Uterus (tissue), 4 donors: ENCODE results near the gene KRTAP4-7. TPM values are rescaled to one million over a fixed set of nuclear protein-coding genes. Genes with fewer than 3 reads are reported as not detected.
"Not testable (repeated sequence)": the region's sequence is repeated elsewhere in the genome, so short reads cannot be mapped to it uniquely, and the experiment has no call there.

Experiments used
- DNase-seq, 2 donors: peaks; one replicate each; pipeline ENCODE4 v3.0.0-alpha.2; 2019 to 2020
- H3K27ac ChIP-seq, 2 donors: fragments of 200-600 bp; sonication (generic); 1 replicate in 1 of 2; 2 replicates in 1 of 2; pipeline ENCODE4 v1.5.1; 2016 to 2018
- H3K27me3 ChIP-seq, 2 donors: fragments of 200-600 bp; sonication (generic); one replicate each; pipeline ENCODE4 v1.5.1; 2018 to 2019; ENCODE audit warnings: control low read depth in 1 of 2
- H3K36me3 ChIP-seq, 2 donors: fragments of 200-600 bp; sonication (generic); one replicate each; pipeline ENCODE4 v1.5.1; 2019; ENCODE audit warnings: control low read depth in 1 of 2
- H3K4me1 ChIP-seq, 2 donors: fragments of 200-600 bp; sonication (generic); one replicate each; pipeline ENCODE4 v1.5.1; 2018 to 2019; ENCODE audit warnings: control low read depth in 1 of 2
- H3K4me3 ChIP-seq, 2 donors: fragments of 200-600 bp; sonication (generic); 1 replicate in 1 of 2; 2 replicates in 1 of 2; pipeline ENCODE4 v1.5.1; 2018 to 2019; ENCODE audit warnings: mild to moderate bottlenecking in 1 of 2
- H3K9me3 ChIP-seq, 2 donors: fragments of 200-600 bp; sonication (generic); one replicate each; pipeline ENCODE4 v1.5.1; 2019; ENCODE audit warnings: control low read depth in 1 of 2
- CTCF ChIP-seq, 4 experiments: fragments of 200-600 bp in 2 of 4; fragments of 450-650 bp in 2 of 4; sonication (generic) in 2 of 4; IDR thresholded peaks; one replicate each; pipeline ENCODE4 v1.5.1; 2016 to 2019; ENCODE audit warnings: antibody characterized with exemption in 4 of 4, mild to moderate bottlenecking in 2 of 4, moderate library complexity in 1 of 4
- POLR2A ChIP-seq, 2 donors: fragments of 450-650 bp; IDR thresholded peaks; one replicate each; pipeline ENCODE4 v1.6.1; 2016; ENCODE audit warnings: antibody characterized with exemption in 2 of 2, mild to moderate bottlenecking in 1 of 2, moderate library complexity in 1 of 2
- intact Hi-C: fragments of 100-400 bp; cut with DNase I; formaldehyde crosslinking; loops from one replicate; pipeline ENCODE4 v1.15.1; 2023; ENCODE audit warnings: low total_unique reads
- total RNA-seq, 4 donors: library from RNA; depleted of rRNA in 3 of 4; stranded (reverse); fragments of >200 nt in 3 of 4; gene quantifications; one replicate each; pipeline versions ENCODE4 v1.1.0 to v1.2.4, GENCODE V29; 2014 to 2023
- donor health status: DM: yes; HTN: yes; CAD: no.

Gene KRTAP4-7
- total RNA-seq = not detected

DNA sequence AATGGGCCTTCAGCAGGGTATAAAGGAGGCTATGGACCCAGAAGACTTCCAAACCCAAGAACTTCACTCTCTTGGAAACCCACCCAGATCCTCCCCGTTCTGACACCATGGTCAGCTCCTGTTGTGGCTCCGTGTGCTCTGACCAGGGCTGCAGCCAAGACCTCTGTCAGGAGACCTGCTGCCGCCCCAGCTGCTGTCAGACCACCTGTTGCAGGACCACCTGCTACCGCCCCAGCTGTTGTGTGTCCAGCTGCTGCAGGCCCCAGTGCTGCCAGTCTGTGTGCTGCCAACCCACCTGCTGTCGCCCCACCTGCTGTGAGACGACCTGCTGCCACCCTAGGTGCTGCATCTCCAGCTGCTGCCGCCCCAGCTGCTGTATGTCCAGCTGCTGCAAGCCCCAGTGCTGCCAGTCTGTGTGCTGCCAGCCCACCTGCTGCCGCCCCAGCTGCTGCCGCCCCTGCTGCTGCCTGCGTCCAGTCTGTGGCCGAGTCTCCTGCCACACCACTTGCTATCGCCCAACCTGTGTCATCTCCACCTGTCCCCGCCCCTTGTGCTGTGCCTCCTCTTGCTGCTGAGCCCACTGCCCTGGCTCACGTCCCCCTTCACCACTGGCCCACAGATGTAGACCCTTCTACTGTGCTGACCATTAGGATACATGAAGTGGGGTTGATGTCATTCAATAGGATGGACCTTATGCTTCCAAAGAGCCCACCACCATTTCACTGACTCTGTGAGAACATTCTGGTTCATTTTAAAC lies at the start of gene KRTAP4-7:
Gene KRTAP4-7 (plus strand): TSS at position 51 of the 757 bp plus-strand sequence. CDS start 57 bp downstream, at position 108.
- H3K4me3 ChIP-seq, intact Hi-C loops: not testable (repeated sequence)

DNA sequence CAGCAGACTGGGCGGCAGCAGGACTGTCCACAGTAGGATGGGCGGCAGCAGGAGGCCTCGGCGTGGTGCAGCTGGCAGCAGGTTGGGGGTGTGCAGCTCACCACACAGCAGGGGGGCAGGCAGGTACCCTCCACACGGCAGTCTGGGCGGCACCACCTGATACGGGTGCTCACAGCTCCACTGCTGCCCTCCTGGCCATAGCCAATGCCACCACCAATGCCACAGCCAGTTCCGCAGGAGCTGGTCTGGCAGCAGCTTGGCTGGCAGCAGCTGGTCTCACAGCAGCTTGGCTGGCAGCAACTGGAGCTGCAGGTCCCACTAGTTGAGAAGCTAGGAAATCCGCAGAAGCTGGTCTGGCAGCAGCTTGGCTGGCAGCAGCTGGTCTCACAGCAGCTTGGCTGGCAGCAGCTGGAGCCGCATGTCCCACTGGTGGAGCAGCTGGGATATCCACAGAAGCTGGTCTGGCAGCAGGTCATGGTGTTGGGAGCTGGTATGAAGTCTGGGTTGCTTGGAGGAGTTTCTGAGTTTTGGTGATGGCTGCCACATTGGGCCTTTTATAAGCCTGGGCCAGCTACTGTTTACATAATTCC lies 49.5 kb upstream of the KRTAP4-7 start, which contains the start of gene KRTAP1-3:
Gene KRTAP1-3 (minus strand): TSS at position 529 of the 590 bp plus-strand sequence. CDS start 53 bp downstream, at position 476.
- H3K27ac ChIP-seq, H3K9me3 ChIP-seq, intact Hi-C loops, H3K36me3 ChIP-seq, DNase-seq, H3K4me3 ChIP-seq, H3K4me1 ChIP-seq, H3K27me3 ChIP-seq: not testable (repeated sequence)

More for the DNA sequence above, at the start of gene KRTAP4-7:
- not testable (repeated sequence) for H3K27ac ChIP-seq, H3K27me3 ChIP-seq, H3K4me1 ChIP-seq, H3K9me3 ChIP-seq, H3K36me3 ChIP-seq, DNase-seq

DNA sequence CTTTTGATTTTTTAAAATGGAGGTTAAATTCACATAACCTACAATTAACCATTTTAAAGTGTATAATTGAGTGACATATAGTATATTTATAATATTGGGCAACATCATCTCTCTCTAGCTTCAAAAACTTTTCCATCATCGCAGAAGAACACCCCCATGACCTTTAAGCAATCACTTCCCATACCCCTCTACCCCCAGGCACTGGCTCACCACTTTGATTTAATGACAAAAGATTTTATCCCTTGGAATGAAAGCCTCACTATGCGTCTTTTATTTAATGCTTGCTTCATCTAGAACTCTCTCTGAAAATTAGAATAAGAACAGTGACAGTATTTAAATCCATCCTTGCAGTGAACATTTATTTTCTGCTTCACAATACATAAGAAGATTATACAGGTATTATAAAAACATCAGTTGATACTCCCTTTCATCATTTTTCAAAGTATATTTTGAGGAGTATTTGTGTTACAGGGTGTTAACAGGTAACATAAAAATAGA lies 46.0 kb upstream of the KRTAP4-7 start:
- TF ChIP-seq POLR2A (IDR thresholded peaks at IDR 0.05) = no peak
- no peak for TF ChIP-seq CTCF (IDR thresholded peaks at IDR 0.05)
- Histone ChIP-seq H3K36me3 (no peaks in the 10 kb centered on the region), H3K27me3 (no peaks in the 10 kb centered on the region), H3K9me3 (no peaks in the 10 kb centered on the region), H3K4me3 (no peak overlapping the region), H3K4me1 (no peaks in the 10 kb centered on the region), H3K27ac (no peak overlapping the region)
- intact Hi-C loops = no loop called here
- no peak for DNase-seq

- H3K27ac ChIP-seq, H3K4me3 ChIP-seq, H3K4me1 ChIP-seq, DNase-seq, H3K27me3 ChIP-seq, intact Hi-C loops, H3K36me3 ChIP-seq, H3K9me3 ChIP-seq: not testable (repeated sequence)
Observed at GRCh38 chr17:41040783-41041571, 43.0 kb upstream of the KRTAP4-7 start, which contains the start of gene KRTAP1-1. KRTAP1-1 (minus strand) TSS chr17:41041450; CDS start chr17:41041397, 53 bp downstream.

- intact Hi-C loops = no loop called here
- Histone ChIP-seq H3K9me3 (no peaks in the 10 kb centered on the region), H3K4me1 (no peaks in the 10 kb centered on the region), H3K4me3 (no peak overlapping the region), H3K27me3 (no peaks in the 10 kb centered on the region), H3K27ac (no peak overlapping the region), H3K36me3 (no peaks in the 10 kb centered on the region)
- no peak for TF ChIP-seq POLR2A (IDR thresholded peaks at IDR 0.05)
- no peak for TF ChIP-seq CTCF (IDR thresholded peaks at IDR 0.05)
- no peak for DNase-seq
Observed at GRCh38 chr17:41042953-41043352, 41.0 kb upstream of the KRTAP4-7 start.

- H3K27me3 ChIP-seq, H3K27ac ChIP-seq, DNase-seq, H3K36me3 ChIP-seq, H3K4me3 ChIP-seq, intact Hi-C loops, H3K4me1 ChIP-seq, H3K9me3 ChIP-seq: not testable (repeated sequence)
Observed at GRCh38 chr17:41046735-41047465, 37.0 kb upstream of the KRTAP4-7 start, which contains the start of gene KRTAP2-1. KRTAP2-1 (minus strand) TSS chr17:41047316; CDS start chr17:41047267, 49 bp downstream.
